Fibroblast of the aortic adventitia (primary cell): ENCODE results near the gene KCNE4. TPM values are rescaled to one million over a fixed set of nuclear protein-coding genes. Genes with fewer than 3 reads are reported as not detected.
A peak's percentile ranks its signal among the peaks of the same experiment; 100 is the strongest.

Experiments used
- DNase-seq: peaks from one replicate; pipeline ENCODE4 v3.0.0-alpha.2; 2010; ENCODE audit warnings: low read depth
- H3K4me3 ChIP-seq: 2 replicates; pipeline ENCODE4 v1.5.1; 2011; ENCODE audit warnings: low read depth, mild to moderate bottlenecking, control low read depth, low read length, moderate library complexity
- CTCF ChIP-seq: IDR thresholded peaks from 2 replicates; pipeline ENCODE4 v1.5.1; 2011; ENCODE audit warnings: mild to moderate bottlenecking, low read length, control low read depth, inconsistent platforms; ENCODE audit not compliant: insufficient read depth
- total RNA-seq: library from RNA; depleted of rRNA; stranded (reverse); fragments of >200 nt; gene quantifications from 2 replicates; pipeline ENCODE4 v1.2.3, GENCODE V29; 2012; ENCODE audit warnings: low replicate concordance

The KCNE4 gene
- total RNA-seq, 1 donor = 4.1 TPM

- DNase-seq = no peak
- TF ChIP-seq CTCF = no peak
- H3K4me3 ChIP-seq = no peak overlapping the region
These were observed 38.7 kb downstream of the KCNE4 start for GRCh38 chr2:223090540-223091235.

GRCh38 chr2:223092667-223093066, 40.7 kb downstream of the KCNE4 start:
- DNase-seq = no peak
- TF ChIP-seq CTCF = no peak
- no peak overlapping the region for H3K4me3 ChIP-seq

- DNase-seq = peak; percentile 90
- no peak for TF ChIP-seq CTCF
- H3K4me3 ChIP-seq = no peak overlapping the region
These were observed 41.6 kb downstream of the KCNE4 start for GRCh38 chr2:223093436-223094241.

- TF ChIP-seq CTCF = no peak
- H3K4me3 ChIP-seq = no peak overlapping the region
- no peak for DNase-seq
These were observed 43.2 kb downstream of the KCNE4 start for GRCh38 chr2:223095207-223095606.

GRCh38 chr2:223096235-223096970, 44.4 kb downstream of the KCNE4 start:
- DNase-seq = peak; percentile 45
- TF ChIP-seq CTCF = no peak
- H3K4me3 ChIP-seq = no peak overlapping the region

GRCh38 chr2:223097888-223098383, 45.9 kb downstream of the KCNE4 start:
- DNase-seq = no peak
- no peak overlapping the region for H3K4me3 ChIP-seq
- TF ChIP-seq CTCF = no peak
